Astrocyte (in vitro differentiated cells and primary cell): ENCODE data around the gene USP54.

Experiments used
- EZH2 ChIP-seq: IDR thresholded peaks from 2 replicates; pipeline ENCODE4 v1.6.1; 2012; ENCODE audit warnings: mild to moderate bottlenecking, low read length, inconsistent platforms; ENCODE audit not compliant: insufficient read depth
- TF ChIP-seq, protein P1 (sequence below): IDR thresholded peaks from 2 replicates; pipeline ENCODE4 v1.5.1; 2011; ENCODE audit warnings: low read depth, mild to moderate bottlenecking, inconsistent platforms, low read length, moderate library complexity; ENCODE audit not compliant: insufficient read depth

DNA sequence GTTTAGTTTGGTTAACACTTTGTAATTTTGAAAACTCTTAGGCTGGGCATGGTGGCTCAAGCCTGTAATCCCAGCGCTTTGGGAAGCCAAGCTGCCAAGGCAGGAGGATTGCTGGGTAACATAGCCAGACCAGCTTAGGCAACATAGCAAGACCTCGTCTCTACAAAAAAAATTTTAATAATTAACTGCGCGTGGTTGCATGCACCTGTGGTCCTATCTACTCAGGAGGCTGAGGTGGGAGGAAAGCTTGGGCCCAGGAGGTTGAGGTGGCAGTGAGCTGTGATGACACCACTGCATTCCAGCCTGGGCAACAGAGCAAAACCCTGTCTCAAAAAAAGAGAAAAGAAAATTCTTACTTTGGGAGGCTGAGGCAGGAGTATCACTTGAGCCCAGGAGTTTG is 31.9 kb upstream of the USP54 start:
- TF ChIP-seq, protein P1, sequence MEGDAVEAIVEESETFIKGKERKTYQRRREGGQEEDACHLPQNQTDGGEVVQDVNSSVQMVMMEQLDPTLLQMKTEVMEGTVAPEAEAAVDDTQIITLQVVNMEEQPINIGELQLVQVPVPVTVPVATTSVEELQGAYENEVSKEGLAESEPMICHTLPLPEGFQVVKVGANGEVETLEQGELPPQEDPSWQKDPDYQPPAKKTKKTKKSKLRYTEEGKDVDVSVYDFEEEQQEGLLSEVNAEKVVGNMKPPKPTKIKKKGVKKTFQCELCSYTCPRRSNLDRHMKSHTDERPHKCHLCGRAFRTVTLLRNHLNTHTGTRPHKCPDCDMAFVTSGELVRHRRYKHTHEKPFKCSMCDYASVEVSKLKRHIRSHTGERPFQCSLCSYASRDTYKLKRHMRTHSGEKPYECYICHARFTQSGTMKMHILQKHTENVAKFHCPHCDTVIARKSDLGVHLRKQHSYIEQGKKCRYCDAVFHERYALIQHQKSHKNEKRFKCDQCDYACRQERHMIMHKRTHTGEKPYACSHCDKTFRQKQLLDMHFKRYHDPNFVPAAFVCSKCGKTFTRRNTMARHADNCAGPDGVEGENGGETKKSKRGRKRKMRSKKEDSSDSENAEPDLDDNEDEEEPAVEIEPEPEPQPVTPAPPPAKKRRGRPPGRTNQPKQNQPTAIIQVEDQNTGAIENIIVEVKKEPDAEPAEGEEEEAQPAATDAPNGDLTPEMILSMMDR: no peak
- TF ChIP-seq EZH2: no peak
